Measurements from ENCODE around the gene DHRS4. TPM values are rescaled to one million over a fixed set of nuclear protein-coding genes. Genes with fewer than 3 reads are reported as not detected.
A peak's percentile ranks its signal among the peaks of the same experiment; 100 is the strongest.
"Not testable (repeated sequence)": the region's sequence is repeated elsewhere in the genome, so short reads cannot be mapped to it uniquely, and the experiment has no call there.

Gene DHRS4
- total RNA-seq, 4 donors from 2014 or later: 24.0 to 35.8 (median 30.5) TPM

GRCh38 chr14:23969481-23970282, 16.1 kb downstream of the DHRS4 start:
- H3K9me3 ChIP-seq; H3K27me3 ChIP-seq; DNase-seq (ENCODE audit: low spot score in 2 of 2); H3K36me3 ChIP-seq; H3K4me1 ChIP-seq: not testable (repeated sequence)
- 18% methylated on average over 8 of the region's 61 CpGs for WGBS
- Histone ChIP-seq H3K4me3 (peak overlapping the region; percentile 49), H3K27ac (peak overlapping the region; percentile 45)

GRCh38 chr14:23970283-23970659, 16.7 kb downstream of the DHRS4 start:
- WGBS: 96% methylated on average over 4 of the region's 15 CpGs

GRCh38 chr14:23973178-23973577, 19.6 kb downstream of the DHRS4 start:
- not testable (repeated sequence) for H3K27me3 ChIP-seq; H3K36me3 ChIP-seq; H3K4me1 ChIP-seq; H3K27ac ChIP-seq; H3K9me3 ChIP-seq; DNase-seq (ENCODE audit: low spot score in 2 of 2); H3K4me3 ChIP-seq
- 70% methylated on average over 8 of the region's 8 CpGs for WGBS

More at GRCh38 chr14:23970283-23970659, 16.7 kb downstream of the DHRS4 start:
- not testable (repeated sequence) for H3K9me3 ChIP-seq; DNase-seq (ENCODE audit: low spot score in 2 of 2); H3K27me3 ChIP-seq; H3K36me3 ChIP-seq; H3K27ac ChIP-seq; H3K4me1 ChIP-seq
- H3K4me3 ChIP-seq: peak overlapping the region; percentile 49

- H3K36me3 ChIP-seq; DNase-seq (ENCODE audit: low spot score in 2 of 2); H3K4me3 ChIP-seq; H3K27ac ChIP-seq; H3K9me3 ChIP-seq; H3K27me3 ChIP-seq; H3K4me1 ChIP-seq: not testable (repeated sequence)
Measured at GRCh38 chr14:23974041-23974440, 20.5 kb downstream of the DHRS4 start.

GRCh38 chr14:23977208-23977607, 23.6 kb downstream of the DHRS4 start:
- not testable (repeated sequence) for H3K27me3 ChIP-seq; H3K4me1 ChIP-seq; H3K4me3 ChIP-seq; H3K27ac ChIP-seq; H3K36me3 ChIP-seq; DNase-seq (ENCODE audit: low spot score in 2 of 2); H3K9me3 ChIP-seq
- TF ChIP-seq CTCF (IDR thresholded peaks at IDR 0.05): peak in 1 of 2 donors; percentile 29
- 46% methylated on average over 2 of the region's 2 CpGs for whole genome bisulfite sequencing

- WGBS: 92% methylated on average over 8 of the region's 10 CpGs
- peaks cover 27% of the 10 kb centered on the region for H3K4me1 ChIP-seq
- not testable (repeated sequence) for H3K27me3 ChIP-seq; H3K4me3 ChIP-seq; H3K36me3 ChIP-seq; H3K27ac ChIP-seq; DNase-seq (ENCODE audit: low spot score in 2 of 2); H3K9me3 ChIP-seq
Measured at GRCh38 chr14:23981951-23982813, 28.6 kb downstream of the DHRS4 start.

GRCh38 chr14:23984891-23985602, 31.5 kb downstream of the DHRS4 start:
- peak overlapping the region; percentile 83 for H3K27ac ChIP-seq
- H3K4me3 ChIP-seq: no peak overlapping the region
- 38% methylated on average over 4 of the region's 4 CpGs for WGBS
- DNase-seq (ENCODE audit: low spot score in 2 of 2): no peak
- no peaks in the 10 kb centered on the region for H3K27me3 ChIP-seq
- no peaks in the 10 kb centered on the region for H3K9me3 ChIP-seq
- TF ChIP-seq EP300 (IDR thresholded peaks at IDR 0.05): no peak
- no peak for TF ChIP-seq POLR2A (IDR thresholded peaks at IDR 0.05)
- no peak for TF ChIP-seq CTCF (IDR thresholded peaks at IDR 0.05)
- TF ChIP-seq POLR2AphosphoS5 (IDR thresholded peaks at IDR 0.05): no peak
- H3K36me3 ChIP-seq: no peaks in the 10 kb centered on the region
- H3K4me1 ChIP-seq: peaks cover 40% of the 10 kb centered on the region

GRCh38 chr14:23988223-23988606, 34.6 kb downstream of the DHRS4 start:
- DNase-seq (ENCODE audit: low spot score in 2 of 2); H3K9me3 ChIP-seq; H3K27me3 ChIP-seq; H3K36me3 ChIP-seq: not testable (repeated sequence)
- Histone ChIP-seq H3K4me1 (peaks cover 42% of the 10 kb centered on the region), H3K27ac (peak overlapping the region; percentile 45), H3K4me3 (peak overlapping the region; percentile 20)
- 70% methylated on average over 5 of the region's 6 CpGs for WGBS

GRCh38 chr14:23988607-23989363, 35.2 kb downstream of the DHRS4 start, which contains the start of gene DHRS4L2:
Gene DHRS4L2 (plus strand): TSS chr14:23988929. CDS start chr14:23988948, 19 bp downstream.
- peak; percentile 79 to 88 for DNase-seq (ENCODE audit: low spot score in 2 of 2)
- H3K36me3 ChIP-seq, H3K27me3 ChIP-seq, H3K9me3 ChIP-seq: not testable (repeated sequence)
- H3K27ac ChIP-seq: peak within 1 kb of the TSS; percentile 83
- H3K4me3 ChIP-seq: peak within 1 kb of the TSS; percentile 20
- peaks cover 42% of the 10 kb centered on the region for H3K4me1 ChIP-seq
- 34% methylated on average over 9 of the region's 40 CpGs for WGBS

GRCh38 chr14:23989734-23990445, 36.3 kb downstream of the DHRS4 start:
- not testable (repeated sequence) for H3K4me3 ChIP-seq, H3K27ac ChIP-seq, H3K36me3 ChIP-seq, H3K9me3 ChIP-seq, H3K27me3 ChIP-seq
- DNase-seq (ENCODE audit: low spot score in 2 of 2): peak in 1 of 2 donors; percentile 78
- peaks cover 39% of the 10 kb centered on the region for H3K4me1 ChIP-seq
- 45% methylated on average over 10 of the region's 21 CpGs for WGBS

All from suprapubic skin (tissue), 4 donors.